ENCODE data around the gene NHS.

NHS gene

DNA sequence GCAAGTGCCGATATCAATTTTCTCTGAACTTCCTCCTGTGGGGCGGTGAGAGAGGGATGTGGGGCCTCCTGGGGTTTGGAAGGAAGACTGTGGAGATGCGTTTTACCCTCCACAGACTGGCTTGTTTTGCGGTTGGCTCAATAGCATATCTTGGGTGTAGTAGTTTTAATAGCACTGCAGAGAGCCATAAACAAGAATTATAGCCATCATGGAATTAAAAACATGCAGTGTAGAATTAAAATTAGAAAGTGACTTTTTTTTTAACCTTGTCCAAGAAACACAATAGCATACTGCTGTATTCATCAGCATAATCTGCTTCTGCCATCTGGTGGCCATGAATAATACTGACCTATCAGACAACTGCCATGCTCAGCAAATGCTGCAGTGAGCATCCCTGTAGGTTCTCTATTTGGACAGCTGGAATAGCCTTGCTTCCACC, 315.0 kb downstream of the NHS start:
- no peak overlapping the region for H3K4me2 ChIP-seq (ENCODE audit: low read depth, low read length)
- no peaks in the 10 kb centered on the region for H3K36me3 ChIP-seq (replicated peaks; ENCODE audit: insufficient read depth, low read length)
- no peaks in the 10 kb centered on the region for H3K9me2 ChIP-seq (replicated peaks; ENCODE audit: insufficient read depth, low read length)
- no peaks in the 10 kb centered on the region for H3K79me2 ChIP-seq (ENCODE audit: low read length)
- TF ChIP-seq, protein P1, sequence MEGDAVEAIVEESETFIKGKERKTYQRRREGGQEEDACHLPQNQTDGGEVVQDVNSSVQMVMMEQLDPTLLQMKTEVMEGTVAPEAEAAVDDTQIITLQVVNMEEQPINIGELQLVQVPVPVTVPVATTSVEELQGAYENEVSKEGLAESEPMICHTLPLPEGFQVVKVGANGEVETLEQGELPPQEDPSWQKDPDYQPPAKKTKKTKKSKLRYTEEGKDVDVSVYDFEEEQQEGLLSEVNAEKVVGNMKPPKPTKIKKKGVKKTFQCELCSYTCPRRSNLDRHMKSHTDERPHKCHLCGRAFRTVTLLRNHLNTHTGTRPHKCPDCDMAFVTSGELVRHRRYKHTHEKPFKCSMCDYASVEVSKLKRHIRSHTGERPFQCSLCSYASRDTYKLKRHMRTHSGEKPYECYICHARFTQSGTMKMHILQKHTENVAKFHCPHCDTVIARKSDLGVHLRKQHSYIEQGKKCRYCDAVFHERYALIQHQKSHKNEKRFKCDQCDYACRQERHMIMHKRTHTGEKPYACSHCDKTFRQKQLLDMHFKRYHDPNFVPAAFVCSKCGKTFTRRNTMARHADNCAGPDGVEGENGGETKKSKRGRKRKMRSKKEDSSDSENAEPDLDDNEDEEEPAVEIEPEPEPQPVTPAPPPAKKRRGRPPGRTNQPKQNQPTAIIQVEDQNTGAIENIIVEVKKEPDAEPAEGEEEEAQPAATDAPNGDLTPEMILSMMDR (IDR thresholded peaks at IDR 0.05; ENCODE audit: low read length): peak; percentile 65
- TF ChIP-seq EZH2phosphoT487 (IDR thresholded peaks at IDR 0.05; ENCODE audit: low read length) (no peak), EZH2 (optimal IDR thresholded peaks at IDR 0.05; ENCODE audit: low read depth, low read length) (no peak)
- no peaks in the 10 kb centered on the region for H3F3A ChIP-seq (ENCODE audit: insufficient read depth, low read length)
- no peaks in the 10 kb centered on the region for H3K9me3 ChIP-seq (replicated peaks; ENCODE audit: insufficient read depth, low read length)
- H3K4me3 ChIP-seq (ENCODE audit: low read length): no peak overlapping the region
- H3K27me3 ChIP-seq (replicated peaks; ENCODE audit: insufficient read depth, low read length): no peaks in the 10 kb centered on the region
- H3K9ac ChIP-seq (ENCODE audit: low read length): no peak overlapping the region
- H4K20me1 ChIP-seq (ENCODE audit: insufficient read depth, low read length): no peaks in the 10 kb centered on the region
- DNase-seq: peak; percentile 40
- no peaks in the 10 kb centered on the region for H3K4me1 ChIP-seq (ENCODE audit: low read length)
- H3K27ac ChIP-seq (ENCODE audit: low read length): no peak overlapping the region
- no peak overlapping the region for H2AFZ ChIP-seq (ENCODE audit: low read length)

DNA sequence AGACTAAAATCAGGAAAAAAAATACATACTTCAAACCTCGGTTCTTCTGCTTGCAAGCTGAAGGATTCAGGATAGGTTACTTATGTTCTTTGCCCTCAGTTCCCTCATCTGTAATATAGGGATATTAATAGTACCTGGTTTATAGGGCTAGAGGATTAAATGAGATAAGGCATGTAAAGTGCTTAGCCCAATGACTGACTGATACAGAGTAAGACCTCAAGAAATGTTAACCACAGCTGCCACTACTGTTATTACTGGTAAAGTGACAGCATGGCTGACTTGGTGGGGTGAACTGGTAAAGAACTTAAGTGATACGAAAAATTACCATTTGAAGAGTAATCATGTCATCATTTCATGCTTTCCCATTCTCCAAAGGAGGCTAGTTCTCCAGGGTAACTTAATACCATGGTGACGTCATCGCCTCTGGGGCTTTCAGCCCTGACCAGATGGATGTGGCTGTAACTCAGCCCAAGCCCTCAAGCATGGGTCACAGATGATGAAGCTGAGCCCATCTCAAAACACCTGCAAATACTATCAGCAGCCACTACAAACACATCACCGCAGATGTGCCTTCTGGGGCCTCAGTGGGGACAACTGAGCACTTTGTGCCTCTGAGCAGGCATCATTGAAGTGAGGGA, 317.8 kb downstream of the NHS start:
- H3K4me2 ChIP-seq (ENCODE audit: low read depth, low read length): no peak overlapping the region
- no peak for DNase-seq
- no peaks in the 10 kb centered on the region for H3K4me1 ChIP-seq (ENCODE audit: low read length)
- H3K27me3 ChIP-seq (replicated peaks; ENCODE audit: insufficient read depth, low read length): no peaks in the 10 kb centered on the region
- no peaks in the 10 kb centered on the region for H4K20me1 ChIP-seq (ENCODE audit: insufficient read depth, low read length)
- no peak overlapping the region for H2AFZ ChIP-seq (ENCODE audit: low read length)
- no peaks in the 10 kb centered on the region for H3K36me3 ChIP-seq (replicated peaks; ENCODE audit: insufficient read depth, low read length)
- H3K79me2 ChIP-seq (ENCODE audit: low read length): no peaks in the 10 kb centered on the region
- H3K9me3 ChIP-seq (replicated peaks; ENCODE audit: insufficient read depth, low read length): no peaks in the 10 kb centered on the region
- H3K9me2 ChIP-seq (replicated peaks; ENCODE audit: insufficient read depth, low read length): no peaks in the 10 kb centered on the region
- no peak overlapping the region for H3K9ac ChIP-seq (ENCODE audit: low read length)
- H3K4me3 ChIP-seq (ENCODE audit: low read length): no peak overlapping the region
- TF ChIP-seq, protein P1 (IDR thresholded peaks at IDR 0.05; ENCODE audit: low read length): no peak
- TF ChIP-seq EZH2 (optimal IDR thresholded peaks at IDR 0.05; ENCODE audit: low read depth, low read length): no peak
- TF ChIP-seq EZH2phosphoT487 (IDR thresholded peaks at IDR 0.05; ENCODE audit: low read length): no peak
- no peak overlapping the region for H3K27ac ChIP-seq (ENCODE audit: low read length)
- no peaks in the 10 kb centered on the region for H3F3A ChIP-seq (ENCODE audit: insufficient read depth, low read length)

DNA sequence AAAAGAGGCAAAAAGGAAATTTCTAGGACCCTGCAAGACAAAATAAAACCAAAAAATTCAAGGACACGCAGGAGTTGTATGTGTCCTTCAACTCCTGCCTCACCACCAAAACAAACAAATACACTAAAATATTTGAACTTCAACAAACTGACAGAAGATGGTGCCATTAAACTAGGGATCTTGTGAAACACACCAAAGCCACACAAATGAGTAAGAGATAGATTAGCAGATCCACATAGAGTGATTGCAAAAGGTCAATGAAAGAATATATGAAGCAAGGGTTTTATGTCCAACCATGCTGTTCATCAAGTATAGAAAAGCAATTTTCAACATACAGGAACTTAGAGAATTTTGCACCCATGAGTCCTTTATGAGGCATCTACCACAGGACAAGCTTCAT, 322.2 kb downstream of the NHS start:
- Histone ChIP-seq H3K4me3 (ENCODE audit: low read length) (no peak overlapping the region), H3K9ac (ENCODE audit: low read length) (no peak overlapping the region), H2AFZ (ENCODE audit: low read length) (no peak overlapping the region), H3K79me2 (ENCODE audit: low read length) (no peaks in the 10 kb centered on the region), H3K27ac (ENCODE audit: low read length) (no peak overlapping the region), H3K4me1 (ENCODE audit: low read length) (no peaks in the 10 kb centered on the region), H3K27me3 (replicated peaks; ENCODE audit: insufficient read depth, low read length) (no peaks in the 10 kb centered on the region), H3K36me3 (replicated peaks; ENCODE audit: insufficient read depth, low read length) (no peaks in the 10 kb centered on the region), H3K9me2 (replicated peaks; ENCODE audit: insufficient read depth, low read length) (no peaks in the 10 kb centered on the region), H3F3A (ENCODE audit: insufficient read depth, low read length) (no peaks in the 10 kb centered on the region), H4K20me1 (ENCODE audit: insufficient read depth, low read length) (no peaks in the 10 kb centered on the region), H3K4me2 (ENCODE audit: low read depth, low read length) (no peak overlapping the region), H3K9me3 (replicated peaks; ENCODE audit: insufficient read depth, low read length) (no peaks in the 10 kb centered on the region)
- TF ChIP-seq, protein P1 (IDR thresholded peaks at IDR 0.05; ENCODE audit: low read length): no peak
- TF ChIP-seq EZH2phosphoT487 (IDR thresholded peaks at IDR 0.05; ENCODE audit: low read length) (no peak), EZH2 (optimal IDR thresholded peaks at IDR 0.05; ENCODE audit: low read depth, low read length) (no peak)
- DNase-seq: peak; percentile 6
